GM18873 (cell line): ENCODE data around the gene WLS.
A peak's percentile ranks its signal among the peaks of the same experiment; 100 is the strongest.

Experiments used
- ATAC-seq: cut with Tn5 transposase; IDR thresholded peaks from one replicate; pipeline ENCODE4 v1.9.1; 2021; ENCODE audit warnings: mild to moderate bottlenecking, moderate library complexity, moderate number of reproducible peaks; ENCODE audit not compliant: unreplicated experiment, low FRiP score

The WLS gene

DNA sequence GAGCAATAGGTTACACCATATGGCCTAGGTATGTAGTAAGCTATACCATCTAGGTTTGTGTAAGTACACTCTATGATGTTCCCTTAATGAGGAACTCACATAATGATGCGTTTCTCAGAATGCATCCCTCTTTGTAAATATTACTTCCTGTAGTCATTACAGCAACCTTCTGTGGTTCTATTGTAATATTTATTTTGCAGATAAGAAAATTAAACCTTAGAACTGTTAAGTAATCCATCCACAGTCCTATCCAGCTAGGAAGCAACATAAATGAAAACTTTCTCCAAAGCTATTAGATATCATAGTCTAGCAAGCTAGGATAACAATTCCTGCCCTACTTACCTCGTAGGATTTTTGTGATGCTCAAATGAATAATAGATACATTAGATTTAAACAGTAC, 88.7 kb downstream of the WLS start:
- ATAC-seq = no peak

DNA sequence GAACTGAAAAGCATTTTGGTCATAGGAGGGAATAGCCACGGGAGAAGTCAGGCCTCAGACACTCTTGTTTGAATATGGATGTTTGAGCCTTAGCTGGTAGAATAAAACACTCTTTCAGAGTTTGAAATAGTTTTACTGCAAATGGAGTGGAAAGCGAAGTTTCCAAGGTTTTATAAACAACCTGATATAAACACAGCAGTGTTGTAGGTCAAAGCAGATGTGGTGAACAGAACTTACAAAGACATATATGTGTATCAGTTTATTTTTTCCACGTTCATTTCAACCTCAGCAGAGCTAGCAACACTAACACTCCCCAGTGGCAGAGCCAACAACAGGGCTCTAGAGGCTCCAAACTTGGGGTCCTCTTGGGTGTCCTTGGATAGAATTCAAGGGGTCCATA, 89.9 kb downstream of the WLS start:
- ATAC-seq = no peak

DNA sequence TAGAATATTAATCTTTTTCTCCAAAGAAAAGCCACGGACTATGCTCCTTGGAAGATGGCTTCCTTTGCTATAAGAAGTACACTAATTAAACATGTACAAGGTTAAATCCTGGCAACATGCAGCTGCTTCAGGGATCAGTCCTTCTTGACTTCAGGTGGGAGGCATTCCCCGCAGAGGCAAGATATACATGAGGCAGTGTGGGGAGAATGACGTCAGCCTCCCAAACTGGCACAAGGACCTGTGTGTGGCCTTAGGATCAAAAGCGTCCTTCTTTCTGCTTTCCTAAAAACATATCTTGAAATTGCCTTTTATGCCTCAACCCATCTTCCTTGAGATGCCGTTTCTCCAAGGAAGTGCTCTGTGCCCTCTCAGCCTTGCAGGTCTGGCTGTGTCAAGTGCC, 90.3 kb downstream of the WLS start:
- ATAC-seq = no peak

DNA sequence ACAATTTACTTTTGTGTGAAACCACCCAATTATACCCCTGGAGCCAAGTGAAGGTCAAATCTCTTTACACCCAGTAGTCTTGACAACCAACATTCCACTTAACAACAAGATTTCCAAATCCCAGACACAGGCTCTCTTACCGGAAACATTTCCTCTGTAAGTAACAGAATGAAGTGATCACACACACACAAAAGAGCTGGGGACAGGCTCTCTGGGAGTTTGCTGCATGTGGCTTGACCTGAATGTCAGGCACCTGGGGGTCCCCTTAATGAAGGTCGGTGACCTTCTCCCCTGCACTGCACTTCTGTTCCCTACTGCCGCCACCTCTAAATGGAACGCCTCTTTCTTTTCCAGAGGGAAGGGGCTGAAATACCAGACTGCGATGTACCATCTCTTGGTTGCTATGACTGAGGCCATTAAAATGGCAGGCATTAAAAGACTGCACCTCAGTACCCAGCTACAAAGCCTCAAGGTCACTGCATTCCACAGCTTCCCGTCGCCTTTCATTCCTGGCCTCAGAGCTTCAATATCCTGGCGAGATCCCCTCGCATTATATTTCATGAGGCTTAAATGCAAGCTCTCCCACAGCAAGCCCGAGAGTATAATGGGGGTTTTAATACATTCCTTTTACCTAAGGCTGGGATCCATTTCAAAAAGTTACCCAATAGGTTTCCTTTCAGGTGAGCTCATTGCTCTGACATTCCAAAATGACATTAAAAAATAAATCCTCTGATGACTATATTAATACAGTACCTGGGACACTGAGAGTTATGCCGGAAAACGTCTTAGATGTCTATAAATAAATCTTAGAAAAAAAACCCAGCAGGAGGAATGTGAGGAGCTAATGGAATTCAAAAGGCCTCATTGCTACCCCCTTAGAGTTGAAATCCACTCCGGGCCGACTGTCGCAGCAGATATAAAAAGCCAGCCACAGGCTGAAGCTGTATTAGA, 91.0 kb downstream of the WLS start:
- no peak for ATAC-seq

DNA sequence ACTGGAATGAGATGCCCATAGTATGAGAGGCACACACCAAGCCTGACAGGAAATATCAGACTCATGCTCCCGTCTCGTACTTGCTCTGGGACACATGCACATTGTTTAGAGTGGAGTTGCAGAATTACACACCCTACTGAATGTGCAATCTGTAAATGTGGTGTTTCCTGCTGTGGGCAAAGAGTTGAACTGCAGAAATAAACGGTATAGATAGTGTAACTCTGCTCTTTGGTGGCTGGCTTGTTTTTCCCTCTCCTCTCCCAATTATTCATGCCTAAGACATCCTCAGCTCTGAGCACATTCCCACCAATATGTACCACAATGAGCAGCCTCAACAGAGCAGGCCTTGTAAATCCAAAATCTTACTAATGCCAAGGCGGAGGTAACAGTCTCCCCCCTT, 91.8 kb downstream of the WLS start:
- no peak for ATAC-seq

DNA sequence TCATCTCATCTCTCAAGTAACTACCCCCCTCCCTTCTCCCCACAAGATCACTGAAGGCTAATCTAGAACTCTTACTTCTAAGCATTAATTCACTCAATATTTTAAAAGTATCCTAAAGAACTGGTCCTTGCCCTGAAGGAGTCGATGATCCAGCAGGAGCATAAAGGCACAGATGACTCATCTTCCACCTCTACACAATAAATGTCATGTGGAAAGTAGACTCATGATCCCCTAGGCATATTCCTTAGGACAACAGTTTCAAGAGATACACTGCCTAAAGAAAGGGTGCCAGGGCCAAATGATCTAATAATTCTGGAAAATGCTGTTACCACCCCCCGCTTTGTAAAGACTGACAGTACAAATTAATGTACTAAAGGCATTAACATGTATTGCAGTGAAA, 96.1 kb downstream of the WLS start:
- ATAC-seq = no peak

DNA sequence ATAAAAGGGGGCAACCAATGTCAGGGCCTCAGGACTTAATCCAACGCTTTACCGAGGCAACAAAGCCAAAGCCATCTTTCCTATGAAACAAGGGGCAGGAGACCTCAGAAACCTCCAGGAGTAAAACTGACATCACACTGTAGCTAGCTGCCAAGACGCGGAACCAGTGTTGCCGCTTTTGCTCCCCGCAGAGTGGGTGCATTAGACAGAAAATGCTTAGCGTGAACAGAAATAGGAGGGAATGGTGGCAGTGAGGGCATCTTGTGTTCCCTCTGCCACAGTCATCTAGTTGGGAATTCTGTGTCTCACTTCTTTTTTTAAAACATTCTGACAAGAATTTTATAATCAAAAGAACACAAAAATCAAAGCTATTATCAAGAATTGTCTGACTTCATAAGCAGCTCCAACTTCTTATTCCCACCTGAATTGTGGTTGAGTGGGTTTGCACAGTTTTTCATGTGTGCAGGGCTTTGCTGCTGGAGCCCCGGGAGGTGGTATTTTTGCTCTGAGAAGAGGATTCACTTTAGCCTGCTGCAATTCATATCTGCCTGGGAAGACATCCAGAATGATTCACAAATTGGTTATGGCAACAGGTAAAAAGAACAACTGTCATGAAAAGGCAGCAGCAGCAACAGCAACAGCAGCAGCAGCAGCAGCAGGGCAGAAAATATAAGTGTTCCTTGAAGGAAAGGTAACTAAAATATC, 99.7 kb downstream of the WLS start:
- ATAC-seq = no peak

DNA sequence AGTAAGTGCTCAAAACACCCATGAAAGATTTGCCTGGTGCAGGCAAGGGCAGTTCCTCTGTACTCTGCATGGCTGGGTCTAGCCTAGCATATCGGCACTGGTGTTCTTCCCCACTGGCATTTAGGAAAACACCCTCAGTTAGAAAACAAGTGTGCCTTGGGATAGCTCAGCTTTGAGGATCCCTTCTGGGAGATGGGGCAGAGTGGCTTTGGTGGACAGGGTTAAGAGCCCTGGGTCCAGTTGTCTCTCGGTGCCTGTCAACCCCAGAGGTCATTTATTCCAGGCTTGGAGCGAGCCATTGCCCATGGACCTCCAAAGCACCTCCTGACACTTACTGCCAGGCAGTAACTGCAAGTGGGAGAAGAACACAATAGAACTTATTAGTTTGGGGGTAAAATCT, 101.1 kb downstream of the WLS start:
- no peak for ATAC-seq

DNA sequence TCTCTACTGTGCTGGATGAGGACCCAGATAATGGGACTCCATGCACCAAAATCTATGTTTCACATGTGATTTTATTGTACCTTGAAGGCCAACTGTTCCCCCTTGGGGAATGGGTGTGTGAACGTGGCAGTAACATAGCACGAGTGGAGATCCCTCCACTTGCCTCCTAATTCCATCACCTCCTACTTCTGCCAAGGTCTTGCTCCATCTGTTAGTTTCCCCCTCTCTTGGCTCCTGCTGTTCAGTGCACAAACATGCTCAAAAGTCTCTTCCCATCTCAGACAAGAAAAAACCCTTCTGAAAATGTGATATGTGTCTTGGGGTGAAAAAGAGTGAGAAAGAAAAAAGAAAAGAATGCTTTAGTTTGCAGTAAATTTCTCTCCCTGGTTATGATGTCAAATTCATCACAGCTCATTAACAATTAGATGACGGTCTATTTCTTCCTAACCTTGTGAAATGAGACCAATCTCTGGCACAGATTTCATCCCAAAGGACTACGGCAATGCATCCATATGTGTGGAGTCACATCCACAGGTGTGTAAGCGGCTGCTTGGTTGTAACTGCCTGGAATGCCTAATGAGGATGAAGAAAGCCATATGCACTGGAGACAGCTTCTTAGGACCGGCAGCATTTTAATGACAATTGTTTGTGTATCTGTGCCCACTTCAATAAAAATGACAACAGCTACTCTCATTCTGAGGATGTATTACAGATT, 102.6 kb downstream of the WLS start:
- no peak for ATAC-seq

DNA sequence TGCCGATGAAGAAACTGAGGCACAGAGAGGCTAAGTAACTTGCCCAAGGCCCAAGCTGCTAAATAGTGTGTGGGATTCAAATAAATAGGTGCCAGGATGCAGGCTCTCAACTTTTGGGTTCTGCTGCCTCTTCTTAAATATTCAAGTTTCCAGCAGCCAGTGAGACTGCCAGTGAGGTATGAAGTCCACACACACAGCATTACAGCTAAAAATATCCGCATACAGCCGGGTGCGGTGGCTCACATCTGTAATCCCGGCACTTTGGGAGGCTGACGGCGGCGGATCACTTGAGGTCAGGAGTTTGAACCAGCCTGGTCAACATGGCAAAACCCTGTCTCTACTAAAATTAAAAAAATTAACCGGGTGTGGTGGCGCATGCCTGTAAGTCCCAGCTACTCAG, 103.5 kb downstream of the WLS start:
- no peak for ATAC-seq

DNA sequence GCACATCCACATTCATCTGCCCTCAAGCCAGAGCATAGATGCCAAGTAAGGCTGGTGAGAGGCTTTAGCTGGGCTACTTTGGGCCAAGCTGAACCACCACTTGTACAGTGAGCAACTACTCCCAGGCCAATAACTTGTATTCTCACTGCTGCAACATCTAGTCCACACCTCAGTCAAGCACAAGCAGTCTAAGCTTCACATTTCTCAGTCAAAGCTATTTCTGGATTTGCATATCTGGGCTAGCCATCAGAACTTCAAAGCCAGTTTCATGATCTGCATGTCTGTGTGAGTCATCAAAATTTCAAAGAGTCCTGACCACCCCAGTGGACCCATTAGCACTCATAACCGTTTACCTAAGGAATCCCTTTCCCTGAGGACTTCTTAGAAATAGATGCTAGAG, 104.2 kb downstream of the WLS start:
- ATAC-seq = no peak

DNA sequence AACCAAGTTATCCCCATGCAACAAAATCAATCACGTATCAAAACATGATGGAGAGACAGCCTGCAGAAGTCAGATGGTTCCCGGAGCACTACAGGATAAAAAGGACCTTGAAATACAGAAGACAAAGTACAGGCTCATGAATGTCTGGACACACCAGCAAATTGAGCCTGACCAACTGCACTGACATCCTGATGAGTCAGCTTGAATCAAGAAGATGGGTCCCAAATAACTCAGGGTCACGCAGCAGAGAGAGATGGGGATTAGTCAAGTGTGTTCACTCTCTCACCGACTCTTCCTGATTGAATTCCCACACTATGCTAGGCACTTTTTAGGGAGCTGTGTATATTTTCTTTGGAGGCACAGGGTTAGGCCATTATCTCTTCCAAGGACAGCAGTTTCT, 110.8 kb downstream of the WLS start:
- ATAC-seq = no peak

DNA sequence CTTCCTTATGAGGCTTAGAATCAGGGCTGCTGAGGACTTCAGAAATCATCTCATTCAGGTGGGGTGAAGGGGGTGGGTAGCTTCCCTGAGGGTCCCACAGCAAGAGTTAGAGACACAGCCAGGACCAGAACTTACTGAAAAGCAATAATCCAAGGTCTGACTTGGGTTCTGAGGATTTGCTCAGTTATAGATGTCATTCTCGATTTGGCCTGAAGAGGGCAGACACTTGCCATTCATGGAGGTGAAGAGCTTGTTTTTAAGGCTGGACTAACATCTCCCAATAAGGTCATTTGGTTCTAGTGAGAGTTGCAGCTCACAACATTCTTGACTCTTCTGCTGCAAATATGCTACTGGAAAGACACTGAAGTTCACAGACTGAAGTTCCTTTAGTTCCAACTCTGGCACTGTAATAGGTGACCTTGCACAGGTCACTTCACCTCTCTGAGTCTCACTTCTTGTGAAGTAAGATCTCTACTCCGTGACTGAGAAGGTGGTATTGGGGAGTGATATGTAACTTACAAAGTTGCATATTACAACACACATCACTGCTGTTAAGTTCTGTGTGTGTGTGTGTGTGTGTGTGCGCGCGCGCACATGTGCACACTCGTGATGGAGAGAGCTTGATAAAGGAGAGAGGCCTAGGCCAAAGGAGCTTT, 112.1 kb downstream of the WLS start:
- peak; percentile 74 for ATAC-seq

DNA sequence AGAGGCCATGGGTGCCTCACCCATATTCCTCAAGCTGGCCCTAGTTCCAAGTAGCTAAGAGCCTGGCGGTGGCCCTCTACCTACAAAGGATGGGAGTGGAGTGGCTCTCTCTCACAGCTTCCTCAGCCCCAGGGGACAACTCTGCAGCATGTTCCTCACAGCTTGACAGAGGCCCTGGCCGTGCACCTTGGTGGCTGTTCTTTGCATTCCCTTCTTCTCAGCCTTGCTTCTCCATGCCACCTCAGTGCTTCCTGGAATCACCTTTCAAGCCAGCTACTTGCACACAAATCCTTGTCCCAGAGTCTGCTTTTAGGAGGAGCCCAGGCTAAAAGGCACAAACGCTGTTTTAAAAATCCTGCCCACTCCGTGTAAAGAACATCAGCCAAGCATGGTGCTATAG, 112.9 kb downstream of the WLS start:
- no peak for ATAC-seq

DNA sequence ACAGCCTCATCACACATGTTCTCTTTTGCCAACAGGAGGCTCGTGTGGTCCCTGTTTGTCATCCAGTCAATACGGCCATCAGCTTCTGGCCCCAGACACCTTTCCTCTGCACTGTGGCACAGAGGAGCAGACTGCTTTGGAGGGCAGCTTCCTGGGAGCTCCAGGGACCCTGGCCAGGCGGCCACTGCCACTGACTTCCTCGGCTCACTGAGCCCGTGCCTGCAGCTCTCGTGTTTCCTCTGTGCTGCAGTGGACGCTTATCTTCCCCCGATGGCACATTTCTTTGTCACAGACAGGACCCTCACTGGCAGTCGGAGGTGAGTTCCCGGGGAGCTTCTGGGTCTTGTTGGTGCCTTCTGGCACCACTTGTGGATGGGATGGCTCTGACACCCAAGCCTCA, 114.9 kb downstream of the WLS start:
- no peak for ATAC-seq

DNA sequence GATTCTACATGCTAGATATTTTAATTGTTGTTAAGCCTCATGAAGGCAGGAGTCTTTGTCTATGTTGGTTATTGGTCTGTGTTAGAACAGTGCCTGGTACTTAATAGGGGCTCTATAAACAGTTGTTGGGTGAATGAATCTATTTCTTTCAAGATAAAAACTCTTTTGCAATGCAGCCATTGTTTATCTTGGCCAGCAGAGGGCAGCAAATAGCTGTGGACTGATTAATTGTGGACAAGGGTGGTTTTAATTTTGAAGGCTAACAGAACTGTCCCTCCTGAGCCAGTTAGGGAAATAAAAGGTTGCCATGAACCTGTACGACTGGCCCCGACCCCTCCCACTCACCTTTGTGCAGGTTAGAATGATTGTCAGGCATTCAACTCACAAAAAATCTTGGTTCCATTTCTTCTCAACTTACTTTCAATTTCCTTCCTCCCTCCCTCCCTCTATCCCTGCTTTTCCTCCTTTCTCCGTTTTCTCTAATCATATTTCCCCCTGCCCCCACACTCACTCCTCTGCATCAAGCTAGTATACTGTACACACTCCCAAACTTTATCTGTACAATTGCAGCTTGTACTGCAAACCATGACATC, 115.6 kb downstream of the WLS start:
- ATAC-seq = no peak

DNA sequence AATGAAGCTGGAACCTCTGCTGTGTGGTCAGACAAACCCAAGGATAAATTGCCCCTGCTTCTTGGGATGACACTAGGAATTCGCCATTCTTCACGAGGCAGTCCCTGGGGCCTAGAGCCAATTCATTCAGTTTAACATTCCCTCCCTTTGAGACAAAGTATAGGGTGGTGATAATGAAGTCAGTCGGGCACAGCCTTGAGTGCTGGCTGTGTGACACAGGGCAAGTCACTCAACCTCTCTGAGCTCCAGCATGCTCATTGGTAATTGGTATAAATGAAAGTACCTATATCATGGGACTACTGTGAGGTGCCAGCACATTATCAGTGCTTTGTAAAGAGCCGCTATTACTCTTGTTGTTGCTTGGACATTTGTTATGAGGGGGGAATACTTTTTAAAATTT, 117.0 kb downstream of the WLS start:
- no peak for ATAC-seq

DNA sequence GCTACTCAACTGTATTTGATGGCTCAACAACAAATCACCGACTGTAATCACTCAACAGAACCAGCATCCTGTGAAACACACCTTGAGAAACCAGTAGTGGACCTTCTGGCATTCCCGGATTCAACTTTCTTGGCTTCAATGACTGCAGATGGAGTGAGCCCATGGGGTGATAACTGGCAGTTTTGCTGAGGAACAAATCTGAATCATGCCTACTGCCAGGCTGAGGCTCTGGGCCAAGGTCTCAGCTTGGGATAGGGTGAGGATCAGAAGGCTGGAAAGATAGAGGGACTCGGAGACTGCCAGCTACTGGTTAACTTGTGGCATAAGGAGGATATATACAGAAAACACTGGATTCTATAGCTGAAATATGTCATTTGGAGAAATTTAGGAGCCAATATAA, 118.4 kb downstream of the WLS start:
- no peak for ATAC-seq

DNA sequence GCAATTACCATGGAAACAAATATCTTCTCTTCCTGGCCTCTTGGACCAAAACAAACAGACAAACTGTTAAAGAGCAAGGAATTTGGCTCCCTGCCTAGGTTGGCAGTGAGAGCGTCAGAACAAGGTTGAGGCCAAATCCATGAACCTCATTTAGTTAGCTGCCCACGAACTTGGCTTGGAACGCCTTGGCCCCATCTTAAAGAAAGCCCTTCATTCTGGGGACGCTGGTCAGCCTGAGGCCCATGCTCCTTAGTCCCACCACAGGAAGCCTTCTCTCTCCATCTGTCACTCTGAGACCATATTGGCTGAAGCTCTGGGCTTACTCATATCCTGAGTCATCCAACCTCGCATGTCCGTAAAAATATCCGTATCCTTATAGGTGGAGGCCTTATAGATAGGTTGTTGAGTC, 119.5 kb downstream of the WLS start:
- no peak for ATAC-seq
